Measurements from ENCODE around the gene DMRT1. TPM values are rescaled to one million over a fixed set of nuclear protein-coding genes. Genes with fewer than 3 reads are reported as not detected.

Gene DMRT1
- total RNA-seq, 1 experiment from 2014 or later, result not detected

DNA sequence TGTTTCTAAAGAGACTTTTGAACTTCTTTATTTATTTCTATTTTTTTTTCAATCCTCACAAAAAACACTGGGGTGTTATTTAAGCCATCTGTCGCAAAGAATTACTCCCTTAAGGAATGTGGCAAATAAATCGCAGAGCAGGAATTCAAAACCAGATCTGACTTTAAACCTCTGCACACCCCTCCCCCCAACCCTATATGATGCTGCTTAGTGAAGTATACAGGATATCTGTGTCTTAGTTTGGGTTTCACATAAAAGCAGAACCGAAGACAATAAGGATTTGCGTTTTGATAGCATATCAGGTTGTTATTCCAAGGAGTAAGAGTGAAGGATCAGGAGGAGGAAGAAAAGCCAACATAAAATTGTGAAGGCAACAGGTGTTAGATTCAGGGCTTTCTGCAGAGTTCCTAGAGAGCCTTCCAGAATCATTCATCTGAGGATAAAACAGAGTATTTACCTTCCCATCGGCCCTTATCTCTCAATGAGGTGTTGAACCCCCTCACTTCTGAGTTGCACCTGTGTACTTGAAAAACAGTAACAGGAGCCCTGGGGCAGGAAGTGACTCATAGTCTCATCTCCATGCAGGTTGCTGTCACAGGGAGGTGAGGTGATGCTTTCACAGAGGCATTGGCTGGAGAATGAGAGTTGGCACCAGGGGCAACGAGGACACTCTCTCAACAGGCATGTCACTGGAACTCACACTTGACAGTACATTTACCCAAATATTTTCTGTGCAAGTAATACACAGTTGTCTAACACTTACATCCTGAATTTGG lies 101.5 kb downstream of the DMRT1 start:
- Mint-ChIP-seq H3K9me3 (peaks cover 25% of the 10 kb centered on the region), H3K4me3 (no peak overlapping the region), H3K27ac (no peak overlapping the region), H3K27me3 (ENCODE audit: low read depth) (peaks cover 5% of the 10 kb centered on the region; the same call in 1 of the 2 replicates), H3K36me3 (peaks cover 16% of the 10 kb centered on the region), H3K4me1 (peaks cover 15% of the 10 kb centered on the region)
- CTCF ChIA-PET, result interaction anchor here (1.0 kb wide), 1 partner anchor 15 kb away, joined by 4 read pairs; no protein-coding TSS in a partner anchor
- POLR2A ChIA-PET, result no interaction called here
- no peak for DNase-seq (ENCODE audit: low spot score)
- peak; percentile 43; the same call in 1 of the 2 replicates for ATAC-seq
- TF ChIP-seq IRF2 (CRISPR knock-in tag; IDR thresholded peaks at IDR 0.05; ENCODE audit: borderline replicate concordance, low read depth) (no peak), ZNF416 (CRISPR knock-in tag; IDR thresholded peaks at IDR 0.05) (no peak), ELF4 (CRISPR knock-in tag; IDR thresholded peaks at IDR 0.05; ENCODE audit: low read depth) (no peak), TEAD1 (CRISPR knock-in tag; IDR thresholded peaks at IDR 0.05) (no peak), EMX1 (CRISPR knock-in tag; IDR thresholded peaks at IDR 0.05) (no peak), RELA (CRISPR knock-in tag; IDR thresholded peaks at IDR 0.05; ENCODE audit: borderline replicate concordance) (no peak), NR1H2 (CRISPR knock-in tag; IDR thresholded peaks at IDR 0.05) (no peak), ETV6 (CRISPR knock-in tag; IDR thresholded peaks at IDR 0.05) (no peak), ZNF138 (CRISPR knock-in tag; conservative IDR thresholded peaks at IDR 0.05) (no peak)
- TF ChIP-seq, protein P1, sequence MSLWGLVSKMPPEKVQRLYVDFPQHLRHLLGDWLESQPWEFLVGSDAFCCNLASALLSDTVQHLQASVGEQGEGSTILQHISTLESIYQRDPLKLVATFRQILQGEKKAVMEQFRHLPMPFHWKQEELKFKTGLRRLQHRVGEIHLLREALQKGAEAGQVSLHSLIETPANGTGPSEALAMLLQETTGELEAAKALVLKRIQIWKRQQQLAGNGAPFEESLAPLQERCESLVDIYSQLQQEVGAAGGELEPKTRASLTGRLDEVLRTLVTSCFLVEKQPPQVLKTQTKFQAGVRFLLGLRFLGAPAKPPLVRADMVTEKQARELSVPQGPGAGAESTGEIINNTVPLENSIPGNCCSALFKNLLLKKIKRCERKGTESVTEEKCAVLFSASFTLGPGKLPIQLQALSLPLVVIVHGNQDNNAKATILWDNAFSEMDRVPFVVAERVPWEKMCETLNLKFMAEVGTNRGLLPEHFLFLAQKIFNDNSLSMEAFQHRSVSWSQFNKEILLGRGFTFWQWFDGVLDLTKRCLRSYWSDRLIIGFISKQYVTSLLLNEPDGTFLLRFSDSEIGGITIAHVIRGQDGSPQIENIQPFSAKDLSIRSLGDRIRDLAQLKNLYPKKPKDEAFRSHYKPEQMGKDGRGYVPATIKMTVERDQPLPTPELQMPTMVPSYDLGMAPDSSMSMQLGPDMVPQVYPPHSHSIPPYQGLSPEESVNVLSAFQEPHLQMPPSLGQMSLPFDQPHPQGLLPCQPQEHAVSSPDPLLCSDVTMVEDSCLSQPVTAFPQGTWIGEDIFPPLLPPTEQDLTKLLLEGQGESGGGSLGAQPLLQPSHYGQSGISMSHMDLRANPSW (CRISPR knock-in tag; conservative IDR thresholded peaks at IDR 0.05; ENCODE audit: low read depth), result no peak
- TF ChIP-seq, protein P2, sequence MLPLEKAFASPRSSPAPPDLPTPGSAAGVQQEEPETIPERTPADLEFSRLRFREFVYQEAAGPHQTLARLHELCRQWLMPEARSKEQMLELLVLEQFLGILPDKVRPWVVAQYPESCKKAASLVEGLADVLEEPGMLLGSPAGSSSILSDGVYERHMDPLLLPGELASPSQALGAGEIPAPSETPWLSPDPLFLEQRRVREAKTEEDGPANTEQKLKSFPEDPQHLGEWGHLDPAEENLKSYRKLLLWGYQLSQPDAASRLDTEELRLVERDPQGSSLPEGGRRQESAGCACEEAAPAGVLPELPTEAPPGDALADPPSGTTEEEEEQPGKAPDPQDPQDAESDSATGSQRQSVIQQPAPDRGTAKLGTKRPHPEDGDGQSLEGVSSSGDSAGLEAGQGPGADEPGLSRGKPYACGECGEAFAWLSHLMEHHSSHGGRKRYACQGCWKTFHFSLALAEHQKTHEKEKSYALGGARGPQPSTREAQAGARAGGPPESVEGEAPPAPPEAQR (CRISPR knock-in tag; IDR thresholded peaks at IDR 0.05), result no peak
- TF ChIP-seq, protein P3, sequence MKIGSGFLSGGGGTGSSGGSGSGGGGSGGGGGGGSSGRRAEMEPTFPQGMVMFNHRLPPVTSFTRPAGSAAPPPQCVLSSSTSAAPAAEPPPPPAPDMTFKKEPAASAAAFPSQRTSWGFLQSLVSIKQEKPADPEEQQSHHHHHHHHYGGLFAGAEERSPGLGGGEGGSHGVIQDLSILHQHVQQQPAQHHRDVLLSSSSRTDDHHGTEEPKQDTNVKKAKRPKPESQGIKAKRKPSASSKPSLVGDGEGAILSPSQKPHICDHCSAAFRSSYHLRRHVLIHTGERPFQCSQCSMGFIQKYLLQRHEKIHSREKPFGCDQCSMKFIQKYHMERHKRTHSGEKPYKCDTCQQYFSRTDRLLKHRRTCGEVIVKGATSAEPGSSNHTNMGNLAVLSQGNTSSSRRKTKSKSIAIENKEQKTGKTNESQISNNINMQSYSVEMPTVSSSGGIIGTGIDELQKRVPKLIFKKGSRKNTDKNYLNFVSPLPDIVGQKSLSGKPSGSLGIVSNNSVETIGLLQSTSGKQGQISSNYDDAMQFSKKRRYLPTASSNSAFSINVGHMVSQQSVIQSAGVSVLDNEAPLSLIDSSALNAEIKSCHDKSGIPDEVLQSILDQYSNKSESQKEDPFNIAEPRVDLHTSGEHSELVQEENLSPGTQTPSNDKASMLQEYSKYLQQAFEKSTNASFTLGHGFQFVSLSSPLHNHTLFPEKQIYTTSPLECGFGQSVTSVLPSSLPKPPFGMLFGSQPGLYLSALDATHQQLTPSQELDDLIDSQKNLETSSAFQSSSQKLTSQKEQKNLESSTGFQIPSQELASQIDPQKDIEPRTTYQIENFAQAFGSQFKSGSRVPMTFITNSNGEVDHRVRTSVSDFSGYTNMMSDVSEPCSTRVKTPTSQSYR (CRISPR knock-in tag; IDR thresholded peaks at IDR 0.05), result no peak
- TF ChIP-seq, protein P4, sequence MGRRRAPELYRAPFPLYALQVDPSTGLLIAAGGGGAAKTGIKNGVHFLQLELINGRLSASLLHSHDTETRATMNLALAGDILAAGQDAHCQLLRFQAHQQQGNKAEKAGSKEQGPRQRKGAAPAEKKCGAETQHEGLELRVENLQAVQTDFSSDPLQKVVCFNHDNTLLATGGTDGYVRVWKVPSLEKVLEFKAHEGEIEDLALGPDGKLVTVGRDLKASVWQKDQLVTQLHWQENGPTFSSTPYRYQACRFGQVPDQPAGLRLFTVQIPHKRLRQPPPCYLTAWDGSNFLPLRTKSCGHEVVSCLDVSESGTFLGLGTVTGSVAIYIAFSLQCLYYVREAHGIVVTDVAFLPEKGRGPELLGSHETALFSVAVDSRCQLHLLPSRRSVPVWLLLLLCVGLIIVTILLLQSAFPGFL (CRISPR knock-in tag; IDR thresholded peaks at IDR 0.05; ENCODE audit: borderline replicate concordance), result no peak
- TF ChIP-seq, protein P5, sequence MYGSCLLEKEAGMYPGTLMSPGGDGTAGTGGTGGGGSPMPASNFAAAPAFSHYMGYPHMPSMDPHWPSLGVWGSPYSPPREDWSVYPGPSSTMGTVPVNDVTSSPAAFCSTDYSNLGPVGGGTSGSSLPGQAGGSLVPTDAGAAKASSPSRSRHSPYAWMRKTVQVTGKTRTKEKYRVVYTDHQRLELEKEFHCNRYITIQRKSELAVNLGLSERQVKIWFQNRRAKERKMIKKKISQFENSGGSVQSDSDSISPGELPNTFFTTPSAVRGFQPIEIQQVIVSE (CRISPR knock-in tag; IDR thresholded peaks at IDR 0.05; ENCODE audit: borderline replicate concordance), result no peak
- TF ChIP-seq, protein P6, sequence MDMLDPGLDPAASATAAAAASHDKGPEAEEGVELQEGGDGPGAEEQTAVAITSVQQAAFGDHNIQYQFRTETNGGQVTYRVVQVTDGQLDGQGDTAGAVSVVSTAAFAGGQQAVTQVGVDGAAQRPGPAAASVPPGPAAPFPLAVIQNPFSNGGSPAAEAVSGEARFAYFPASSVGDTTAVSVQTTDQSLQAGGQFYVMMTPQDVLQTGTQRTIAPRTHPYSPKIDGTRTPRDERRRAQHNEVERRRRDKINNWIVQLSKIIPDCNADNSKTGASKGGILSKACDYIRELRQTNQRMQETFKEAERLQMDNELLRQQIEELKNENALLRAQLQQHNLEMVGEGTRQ (CRISPR knock-in tag; IDR thresholded peaks at IDR 0.05), result no peak
